Testis (tissue), 2 donors: Measurements from ENCODE around the gene TINAGL1.

Experiments used
- POLR2A ChIP-seq: fragments of 450-650 bp; IDR thresholded peaks from one replicate; pipeline ENCODE4 v1.6.1; 2017; ENCODE audit warnings: antibody characterized with exemption, mild to moderate bottlenecking, moderate library complexity
- TF ChIP-seq, protein P1 (sequence below), 3 experiments: fragments of 450-650 bp in 2 of 3; fragments of 200-600 bp in 1 of 3; sonication (generic) in 1 of 3; IDR thresholded peaks; one replicate each; pipeline ENCODE4 v1.5.1; 2016 to 2019; ENCODE audit warnings: antibody characterized with exemption in 3 of 3, mild to moderate bottlenecking in 2 of 3, moderate library complexity in 1 of 3

- TF ChIP-seq, protein P1, sequence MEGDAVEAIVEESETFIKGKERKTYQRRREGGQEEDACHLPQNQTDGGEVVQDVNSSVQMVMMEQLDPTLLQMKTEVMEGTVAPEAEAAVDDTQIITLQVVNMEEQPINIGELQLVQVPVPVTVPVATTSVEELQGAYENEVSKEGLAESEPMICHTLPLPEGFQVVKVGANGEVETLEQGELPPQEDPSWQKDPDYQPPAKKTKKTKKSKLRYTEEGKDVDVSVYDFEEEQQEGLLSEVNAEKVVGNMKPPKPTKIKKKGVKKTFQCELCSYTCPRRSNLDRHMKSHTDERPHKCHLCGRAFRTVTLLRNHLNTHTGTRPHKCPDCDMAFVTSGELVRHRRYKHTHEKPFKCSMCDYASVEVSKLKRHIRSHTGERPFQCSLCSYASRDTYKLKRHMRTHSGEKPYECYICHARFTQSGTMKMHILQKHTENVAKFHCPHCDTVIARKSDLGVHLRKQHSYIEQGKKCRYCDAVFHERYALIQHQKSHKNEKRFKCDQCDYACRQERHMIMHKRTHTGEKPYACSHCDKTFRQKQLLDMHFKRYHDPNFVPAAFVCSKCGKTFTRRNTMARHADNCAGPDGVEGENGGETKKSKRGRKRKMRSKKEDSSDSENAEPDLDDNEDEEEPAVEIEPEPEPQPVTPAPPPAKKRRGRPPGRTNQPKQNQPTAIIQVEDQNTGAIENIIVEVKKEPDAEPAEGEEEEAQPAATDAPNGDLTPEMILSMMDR (IDR thresholded peaks at IDR 0.05), result no peak
- TF ChIP-seq POLR2A, result no peak
Measured at GRCh38 chr1:31596737-31597097, 20.4 kb downstream of the TINAGL1 start.
